ENCODE data around the gene DYNC1I1. TPM values are rescaled to one million over a fixed set of nuclear protein-coding genes. Genes with fewer than 3 reads are reported as not detected.

Gene DYNC1I1
- total RNA-seq, 1 experiment from 2014 or later, result not detected

DNA sequence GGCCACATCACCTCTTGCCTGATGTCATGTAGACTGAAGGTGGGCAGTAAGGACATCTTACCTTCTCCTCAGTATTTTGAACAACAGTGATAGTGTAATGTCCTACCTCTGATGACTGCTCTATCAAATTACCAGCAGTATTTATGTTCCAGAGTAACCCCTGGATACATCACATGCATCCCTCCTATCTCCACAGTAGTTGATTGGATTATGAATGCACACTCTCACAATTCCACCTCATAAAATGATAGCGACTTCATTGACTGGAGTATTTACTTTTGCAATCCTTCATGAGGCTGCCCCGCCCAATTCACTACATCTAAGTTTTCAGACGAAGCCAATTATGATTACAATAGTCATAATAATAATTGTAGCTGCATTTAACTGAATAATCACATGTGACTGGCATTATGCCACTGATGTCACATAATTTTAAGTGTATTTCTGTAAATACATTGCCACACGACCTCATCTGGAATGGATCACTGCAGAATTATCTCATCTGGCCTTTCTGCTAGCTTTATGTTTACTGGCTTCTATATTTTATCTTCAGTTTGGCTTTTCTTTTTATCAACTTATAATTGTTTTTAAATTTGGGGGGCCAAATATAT lies 280.6 kb downstream of the DYNC1I1 start:
- Histone ChIP-seq H2AFZ (no peak overlapping the region), H3K4me1 (replicated peaks; ENCODE audit: insufficient read depth) (no peaks in the 10 kb centered on the region), H3K27ac (no peak overlapping the region), H3F3A (ENCODE audit: insufficient read depth, low read depth) (no peaks in the 10 kb centered on the region), H3K9me2 (ENCODE audit: insufficient read depth) (no peaks in the 10 kb centered on the region), H3K27me3 (ENCODE audit: insufficient read depth, low read depth) (no peaks in the 10 kb centered on the region), H3K9me3 (ENCODE audit: insufficient read depth, low read depth) (no peaks in the 10 kb centered on the region), H3K36me3 (ENCODE audit: low read depth) (no peaks in the 10 kb centered on the region), H3K79me2 (ENCODE audit: low read depth) (no peaks in the 10 kb centered on the region), H4K20me1 (ENCODE audit: insufficient read depth) (no peaks in the 10 kb centered on the region), H3K4me2 (no peak overlapping the region), H3K4me3 (no peak overlapping the region)
- intact Hi-C loops (cut with micrococcal nuclease; ENCODE audit: unreplicated experiment), result no loop called here
- CTCF ChIA-PET, result no interaction called here
- BruUV-seq (replicated peaks), result no TSS peak
- TF ChIP-seq, protein P1, sequence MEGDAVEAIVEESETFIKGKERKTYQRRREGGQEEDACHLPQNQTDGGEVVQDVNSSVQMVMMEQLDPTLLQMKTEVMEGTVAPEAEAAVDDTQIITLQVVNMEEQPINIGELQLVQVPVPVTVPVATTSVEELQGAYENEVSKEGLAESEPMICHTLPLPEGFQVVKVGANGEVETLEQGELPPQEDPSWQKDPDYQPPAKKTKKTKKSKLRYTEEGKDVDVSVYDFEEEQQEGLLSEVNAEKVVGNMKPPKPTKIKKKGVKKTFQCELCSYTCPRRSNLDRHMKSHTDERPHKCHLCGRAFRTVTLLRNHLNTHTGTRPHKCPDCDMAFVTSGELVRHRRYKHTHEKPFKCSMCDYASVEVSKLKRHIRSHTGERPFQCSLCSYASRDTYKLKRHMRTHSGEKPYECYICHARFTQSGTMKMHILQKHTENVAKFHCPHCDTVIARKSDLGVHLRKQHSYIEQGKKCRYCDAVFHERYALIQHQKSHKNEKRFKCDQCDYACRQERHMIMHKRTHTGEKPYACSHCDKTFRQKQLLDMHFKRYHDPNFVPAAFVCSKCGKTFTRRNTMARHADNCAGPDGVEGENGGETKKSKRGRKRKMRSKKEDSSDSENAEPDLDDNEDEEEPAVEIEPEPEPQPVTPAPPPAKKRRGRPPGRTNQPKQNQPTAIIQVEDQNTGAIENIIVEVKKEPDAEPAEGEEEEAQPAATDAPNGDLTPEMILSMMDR (conservative IDR thresholded peaks at IDR 0.05), result no peak
- TF ChIP-seq EZH2 (IDR thresholded peaks at IDR 0.05; ENCODE audit: low read depth), result no peak
- DNase-seq, result no peak
- POLR2A ChIA-PET (ENCODE audit: unreplicated experiment), result no interaction called here

DNA sequence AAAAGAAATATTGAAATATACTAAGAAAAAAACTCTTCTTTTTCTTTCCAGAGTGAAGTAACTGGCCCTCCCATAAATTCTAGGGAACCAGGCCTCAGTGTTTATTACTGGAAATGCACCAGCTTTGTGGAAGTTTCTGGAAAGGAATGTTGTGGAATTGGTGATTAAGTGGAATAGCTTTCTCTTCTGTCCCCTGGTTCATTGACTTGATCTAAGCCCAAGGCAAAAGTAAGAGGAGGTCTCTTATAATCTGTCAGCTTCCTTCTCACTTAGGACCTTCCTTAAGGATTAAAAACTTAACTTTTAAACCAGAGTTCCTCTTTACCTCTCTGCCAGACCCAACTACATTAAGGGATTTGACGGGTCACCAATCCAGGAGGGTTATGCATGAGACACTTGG lies 283.4 kb downstream of the DYNC1I1 start:
- Histone ChIP-seq H3K36me3 (ENCODE audit: low read depth) (no peaks in the 10 kb centered on the region), H4K20me1 (ENCODE audit: insufficient read depth) (no peaks in the 10 kb centered on the region), H2AFZ (no peak overlapping the region), H3F3A (ENCODE audit: insufficient read depth, low read depth) (no peaks in the 10 kb centered on the region), H3K4me2 (no peak overlapping the region), H3K27ac (no peak overlapping the region), H3K9me2 (ENCODE audit: insufficient read depth) (no peaks in the 10 kb centered on the region), H3K4me1 (replicated peaks; ENCODE audit: insufficient read depth) (no peaks in the 10 kb centered on the region), H3K27me3 (ENCODE audit: insufficient read depth, low read depth) (no peaks in the 10 kb centered on the region), H3K9me3 (ENCODE audit: insufficient read depth, low read depth) (no peaks in the 10 kb centered on the region), H3K79me2 (ENCODE audit: low read depth) (no peaks in the 10 kb centered on the region), H3K4me3 (no peak overlapping the region)
- intact Hi-C loops (cut with micrococcal nuclease; ENCODE audit: unreplicated experiment), result no loop called here
- no peak for TF ChIP-seq EZH2 (IDR thresholded peaks at IDR 0.05; ENCODE audit: low read depth)
- TF ChIP-seq, protein P1 (conservative IDR thresholded peaks at IDR 0.05), result no peak
- ChIA-PET POLR2A (ENCODE audit: unreplicated experiment) (no interaction called here), CTCF (no interaction called here)
- no TSS peak for BruUV-seq (replicated peaks)
- DNase-seq, result no peak

DNA sequence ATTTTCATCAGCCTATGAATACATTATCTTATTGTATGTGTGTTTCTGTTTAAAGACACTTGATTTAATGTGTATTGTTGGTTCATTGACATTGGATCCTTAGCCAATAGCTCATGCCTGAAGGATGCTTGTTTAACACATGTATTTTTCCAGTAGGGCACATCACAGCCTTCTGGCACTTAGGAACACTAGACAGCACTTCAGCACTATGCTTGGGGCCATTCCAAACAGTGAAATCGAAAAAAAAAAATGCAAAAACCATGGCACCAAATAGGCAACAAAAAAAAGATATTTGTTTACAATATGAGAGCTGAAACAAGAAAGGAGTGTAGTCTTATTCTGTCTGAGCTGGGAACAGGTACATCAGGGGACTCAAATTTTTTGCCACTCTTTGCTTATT lies 286.7 kb downstream of the DYNC1I1 start:
- DNase-seq, result no peak
- Histone ChIP-seq H3K4me1 (replicated peaks; ENCODE audit: insufficient read depth) (no peaks in the 10 kb centered on the region), H3K27me3 (ENCODE audit: insufficient read depth, low read depth) (no peaks in the 10 kb centered on the region), H4K20me1 (ENCODE audit: insufficient read depth) (no peaks in the 10 kb centered on the region), H3K4me2 (no peak overlapping the region), H3K4me3 (no peak overlapping the region), H3K27ac (no peak overlapping the region), H3K9me2 (ENCODE audit: insufficient read depth) (no peaks in the 10 kb centered on the region), H3K9me3 (ENCODE audit: insufficient read depth, low read depth) (no peaks in the 10 kb centered on the region), H3K79me2 (ENCODE audit: low read depth) (no peaks in the 10 kb centered on the region), H3F3A (ENCODE audit: insufficient read depth, low read depth) (no peaks in the 10 kb centered on the region), H3K36me3 (ENCODE audit: low read depth) (no peaks in the 10 kb centered on the region), H2AFZ (no peak overlapping the region)
- intact Hi-C loops (cut with micrococcal nuclease; ENCODE audit: unreplicated experiment), result no loop called here
- CTCF ChIA-PET, result no interaction called here
- BruUV-seq (replicated peaks), result no TSS peak
- POLR2A ChIA-PET (ENCODE audit: unreplicated experiment), result no interaction called here
- TF ChIP-seq, protein P1 (conservative IDR thresholded peaks at IDR 0.05), result no peak
- TF ChIP-seq EZH2 (IDR thresholded peaks at IDR 0.05; ENCODE audit: low read depth), result no peak
